Suprapubic skin (tissue), 4 donors: ENCODE data around the gene FBXW12. TPM values are rescaled to one million over a fixed set of nuclear protein-coding genes. Genes with fewer than 3 reads are reported as not detected.

Experiments used
- DNase-seq, 2 donors: peaks; one replicate each; pipeline ENCODE4 v3.0.0-alpha.2; 2019; ENCODE audit warnings: low spot score in 2 of 2
- H3K27ac ChIP-seq: fragments of 200-600 bp; sonication (generic); one replicate; pipeline ENCODE4 v1.5.1; 2019
- H3K27me3 ChIP-seq: fragments of 200-600 bp; sonication (generic); one replicate; pipeline ENCODE4 v1.5.1; 2019
- H3K36me3 ChIP-seq: fragments of 200-600 bp; sonication (generic); one replicate; pipeline ENCODE4 v1.5.1; 2019
- H3K4me1 ChIP-seq: fragments of 200-600 bp; sonication (generic); one replicate; pipeline ENCODE4 v1.5.1; 2019
- H3K4me3 ChIP-seq: fragments of 200-600 bp; sonication (generic); one replicate; pipeline ENCODE4 v1.5.1; 2019; ENCODE audit warnings: mild to moderate bottlenecking
- H3K9me3 ChIP-seq: fragments of 200-600 bp; sonication (generic); one replicate; pipeline ENCODE4 v1.5.1; 2019
- CTCF ChIP-seq, 2 donors: fragments of 200-600 bp in 1 of 2; fragments of 450-650 bp in 1 of 2; sonication (generic) in 1 of 2; IDR thresholded peaks; one replicate each; pipeline ENCODE4 v1.5.1; 2016 to 2019; ENCODE audit warnings: antibody characterized with exemption in 2 of 2, mild to moderate bottlenecking in 1 of 2, moderate library complexity in 1 of 2
- EP300 ChIP-seq: sonication (generic); formaldehyde crosslinking; IDR thresholded peaks from one replicate; pipeline ENCODE4 v1.6.1; 2017; ENCODE audit warnings: antibody characterized with exemption
- POLR2A ChIP-seq, 2 donors: fragments of 450-650 bp; IDR thresholded peaks; one replicate each; pipeline ENCODE4 v1.6.1; 2017; ENCODE audit warnings: antibody characterized with exemption in 2 of 2, mild to moderate bottlenecking in 2 of 2, moderate library complexity in 2 of 2
- POLR2AphosphoS5 ChIP-seq, 3 donors: sonication (generic); formaldehyde crosslinking; IDR thresholded peaks; one replicate each; pipeline ENCODE4 v1.6.1; 2017; ENCODE audit warnings: antibody characterized with exemption in 3 of 3
- WGBS: methylation state at CpG from one replicate; pipeline ENCODE4 v1.1.5; 2018; 5-methylcytosine and 5-hydroxymethylcytosine counted together
- total RNA-seq, 4 donors: library from RNA; depleted of rRNA; stranded (reverse); fragments of >200 nt; gene quantifications; one replicate each; pipeline ENCODE4 v1.1.0, GENCODE V29; 2016

FBXW12 gene
- total RNA-seq, 4 donors from 2014 or later, result not detected

DNA sequence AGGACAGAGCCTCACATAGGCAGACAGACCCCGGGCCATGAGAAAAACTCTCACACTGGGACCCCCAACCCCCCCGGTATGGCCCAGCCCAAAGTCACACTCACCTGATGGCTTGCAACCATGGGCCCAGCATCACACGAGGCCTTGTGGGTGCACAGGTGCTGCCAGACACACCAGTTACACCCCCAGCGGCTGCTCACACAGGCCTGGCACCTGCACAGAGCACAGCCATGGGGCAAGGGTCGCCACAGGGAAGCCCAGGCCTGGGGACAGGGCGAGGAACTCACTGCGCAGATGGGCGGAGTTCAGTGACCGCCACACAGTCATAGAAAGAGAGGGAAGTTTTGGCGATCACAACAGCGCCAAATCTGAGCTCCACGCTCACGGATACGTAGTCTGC, 48.5 kb downstream of the FBXW12 start:
- no peak for DNase-seq
- no peak overlapping the region for H3K27ac ChIP-seq
- H3K27me3 ChIP-seq, result no peaks in the 10 kb centered on the region
- TF ChIP-seq EP300, result no peak
- no peak for TF ChIP-seq CTCF (IDR thresholded peaks at IDR 0.05)
- no peak for TF ChIP-seq POLR2A (IDR thresholded peaks at IDR 0.05)
- no peak for TF ChIP-seq POLR2AphosphoS5 (IDR thresholded peaks at IDR 0.05)
- WGBS, result 85% methylated on average over 13 of the region's 14 CpGs
- peaks cover 38% of the 10 kb centered on the region for H3K4me1 ChIP-seq
- H3K4me3 ChIP-seq, result no peak overlapping the region
- H3K9me3 ChIP-seq, result no peaks in the 10 kb centered on the region
- H3K36me3 ChIP-seq, result peaks cover 80% of the 10 kb centered on the region

- no peaks in the 10 kb centered on the region for H3K27me3 ChIP-seq
- no peak for DNase-seq
- no peak overlapping the region for H3K27ac ChIP-seq
- no peak for TF ChIP-seq POLR2AphosphoS5 (IDR thresholded peaks at IDR 0.05)
- TF ChIP-seq CTCF (IDR thresholded peaks at IDR 0.05), result no peak
- TF ChIP-seq POLR2A (IDR thresholded peaks at IDR 0.05), result no peak
- no peak for TF ChIP-seq EP300
- H3K4me3 ChIP-seq, result no peak overlapping the region
- no peaks in the 10 kb centered on the region for H3K9me3 ChIP-seq
- WGBS, result 80% methylated on average over 2 of the region's 3 CpGs
- H3K36me3 ChIP-seq, result peaks cover 63% of the 10 kb centered on the region
- peaks cover 56% of the 10 kb centered on the region for H3K4me1 ChIP-seq
Measured at GRCh38 chr3:48422272-48422671, 50.3 kb downstream of the FBXW12 start.

DNA sequence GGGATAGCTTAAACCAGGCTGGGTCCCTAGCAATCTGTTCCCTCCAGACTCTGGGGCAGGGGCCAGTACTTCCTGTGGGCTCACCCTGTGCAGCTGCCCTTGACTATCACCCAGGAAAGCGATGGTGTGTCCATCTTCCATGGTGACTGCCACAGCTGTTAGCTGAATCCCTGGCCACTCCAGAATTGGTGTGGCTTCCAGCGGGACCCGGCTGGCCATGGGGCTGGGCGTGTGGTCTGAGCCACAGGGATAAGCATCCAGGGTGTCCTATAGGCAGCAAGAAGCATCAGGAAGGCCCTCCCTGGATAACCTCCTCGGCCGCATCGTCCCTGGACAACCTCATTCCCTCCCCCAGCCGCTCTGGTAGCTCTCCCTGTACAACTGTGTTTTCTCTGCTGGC, 50.7 kb downstream of the FBXW12 start:
- no peak for DNase-seq
- no peaks in the 10 kb centered on the region for H3K27me3 ChIP-seq
- H3K9me3 ChIP-seq, result no peaks in the 10 kb centered on the region
- H3K4me3 ChIP-seq, result no peak overlapping the region
- peaks cover 60% of the 10 kb centered on the region for H3K4me1 ChIP-seq
- no peak for TF ChIP-seq POLR2AphosphoS5 (IDR thresholded peaks at IDR 0.05)
- TF ChIP-seq EP300, result no peak
- TF ChIP-seq CTCF (IDR thresholded peaks at IDR 0.05), result no peak
- no peak for TF ChIP-seq POLR2A (IDR thresholded peaks at IDR 0.05)
- no peak overlapping the region for H3K27ac ChIP-seq
- H3K36me3 ChIP-seq, result peaks cover 59% of the 10 kb centered on the region
- WGBS, result 79% methylated on average over 7 of the region's 8 CpGs

DNA sequence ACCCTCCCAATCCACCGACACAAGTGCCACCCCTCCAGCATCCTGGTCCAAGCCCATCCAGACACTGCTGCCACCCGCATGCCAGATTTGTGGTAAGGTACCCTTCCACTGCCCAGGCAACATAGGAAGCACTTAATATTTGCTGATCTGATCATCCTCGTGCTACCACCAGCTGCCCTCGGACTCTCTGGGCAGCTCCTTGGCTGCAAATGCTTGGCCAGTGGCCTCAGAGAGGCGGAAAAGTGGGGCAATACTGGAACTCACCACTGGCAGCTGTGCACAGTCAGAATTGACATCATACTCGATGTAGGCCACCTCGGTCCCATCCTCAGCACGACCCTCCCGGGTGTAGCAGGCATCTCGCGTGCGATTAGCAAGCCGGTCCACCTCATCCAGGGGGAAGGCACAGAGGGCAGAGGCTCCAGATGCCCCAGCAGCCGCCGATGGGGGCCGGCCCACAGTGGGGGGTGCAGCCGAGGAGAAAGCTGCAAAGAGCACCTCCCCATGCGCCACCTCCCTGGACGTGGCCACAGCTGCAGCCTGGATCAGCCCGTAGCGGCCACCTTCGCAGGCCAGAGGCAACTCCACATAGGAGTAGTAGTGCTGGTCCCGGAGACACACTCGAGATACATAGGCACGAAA, 51.3 kb downstream of the FBXW12 start:
- WGBS, result 88% methylated on average over 10 of the region's 25 CpGs
- DNase-seq, result no peak
- peaks cover 52% of the 10 kb centered on the region for H3K36me3 ChIP-seq
- H3K27me3 ChIP-seq, result no peaks in the 10 kb centered on the region
- TF ChIP-seq POLR2AphosphoS5 (IDR thresholded peaks at IDR 0.05), result no peak
- no peak for TF ChIP-seq POLR2A (IDR thresholded peaks at IDR 0.05)
- no peak for TF ChIP-seq CTCF (IDR thresholded peaks at IDR 0.05)
- TF ChIP-seq EP300, result no peak
- no peak overlapping the region for H3K4me3 ChIP-seq
- peaks cover 66% of the 10 kb centered on the region for H3K4me1 ChIP-seq
- H3K27ac ChIP-seq, result no peak overlapping the region
- H3K9me3 ChIP-seq, result no peaks in the 10 kb centered on the region

- Histone ChIP-seq H3K36me3 (peaks cover 45% of the 10 kb centered on the region), H3K9me3 (no peaks in the 10 kb centered on the region), H3K27me3 (no peaks in the 10 kb centered on the region), H3K4me1 (peaks cover 71% of the 10 kb centered on the region), H3K4me3 (no peak overlapping the region), H3K27ac (no peak overlapping the region)
- 77% methylated on average over 11 of the region's 27 CpGs for WGBS
- no peak for TF ChIP-seq POLR2AphosphoS5 (IDR thresholded peaks at IDR 0.05)
- TF ChIP-seq CTCF (IDR thresholded peaks at IDR 0.05), result no peak
- no peak for TF ChIP-seq EP300
- no peak for TF ChIP-seq POLR2A (IDR thresholded peaks at IDR 0.05)
- DNase-seq, result no peak
Measured at GRCh38 chr3:48423883-48424695, 52.1 kb downstream of the FBXW12 start.
